Measurements from ENCODE around the gene ZBTB12. TPM values are rescaled to one million over a fixed set of nuclear protein-coding genes. Genes with fewer than 3 reads are reported as not detected.

ZBTB12 gene
- total and polyA plus RNA-seq, 2 of the 4 experiments (the other 2 are of a cell fraction): 2.0 to 8.5 TPM

DNA sequence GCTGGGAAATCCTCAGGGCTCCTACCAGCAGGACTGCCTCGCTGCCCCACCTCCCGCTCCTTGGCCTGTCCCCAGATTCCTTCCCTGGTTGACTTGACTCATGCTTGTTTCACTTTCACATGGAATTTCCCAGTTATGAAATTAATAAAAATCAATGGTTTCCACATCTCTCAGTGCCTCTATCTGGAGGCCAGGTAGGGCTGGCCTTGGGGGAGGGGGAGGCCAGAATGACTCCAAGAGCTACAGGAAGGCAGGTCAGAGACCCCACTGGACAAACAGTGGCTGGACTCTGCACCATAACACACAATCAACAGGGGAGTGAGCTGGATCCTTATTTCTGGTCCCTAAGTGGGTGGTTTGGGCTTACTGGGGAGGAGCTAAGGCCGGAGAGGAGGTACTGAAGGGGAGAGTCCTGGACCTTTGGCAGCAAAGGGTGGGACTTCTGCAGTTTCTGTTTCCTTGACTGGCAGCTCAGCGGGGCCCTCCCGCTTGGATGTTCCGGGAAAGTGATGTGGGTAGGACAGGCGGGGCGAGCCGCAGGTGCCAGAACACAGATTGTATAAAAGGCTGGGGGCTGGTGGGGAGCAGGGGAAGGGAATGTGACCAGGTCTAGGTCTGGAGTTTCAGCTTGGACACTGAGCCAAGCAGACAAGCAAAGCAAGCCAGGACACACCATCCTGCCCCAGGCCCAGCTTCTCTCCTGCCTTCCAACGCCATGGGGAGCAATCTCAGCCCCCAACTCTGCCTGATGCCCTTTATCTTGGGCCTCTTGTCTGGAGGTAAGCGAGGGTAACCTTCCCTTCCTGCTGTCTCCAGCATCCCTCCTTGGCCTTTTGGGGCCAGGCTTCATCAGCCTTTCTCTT lies 43.9 kb upstream of the ZBTB12 start, which contains the start of gene CFB (continued):
- TF ChIP-seq BHLHE40 (IDR thresholded peaks at IDR 0.05; ENCODE audit: low read depth, low read length) (no peak), POLR2A (IDR thresholded peaks at IDR 0.05; ENCODE audit: low read depth, low read length) (no peak), NFE2L2 (IDR thresholded peaks at IDR 0.05; ENCODE audit: low read depth, low read length) (no peak), MXI1 (IDR thresholded peaks at IDR 0.05; ENCODE audit: borderline replicate concordance, low read depth, low read length) (0 out of 2 replicates have a peak, but pooled peaks have one; percentile 26)

DNA sequence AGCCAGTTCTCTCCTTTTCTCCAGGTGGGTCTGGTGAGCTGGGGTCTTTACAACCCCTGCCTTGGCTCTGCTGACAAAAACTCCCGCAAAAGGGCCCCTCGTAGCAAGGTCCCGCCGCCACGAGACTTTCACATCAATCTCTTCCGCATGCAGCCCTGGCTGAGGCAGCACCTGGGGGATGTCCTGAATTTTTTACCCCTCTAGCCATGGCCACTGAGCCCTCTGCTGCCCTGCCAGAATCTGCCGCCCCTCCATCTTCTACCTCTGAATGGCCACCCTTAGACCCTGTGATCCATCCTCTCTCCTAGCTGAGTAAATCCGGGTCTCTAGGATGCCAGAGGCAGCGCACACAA lies 43.2 kb upstream of the ZBTB12 start:
- BruUV-seq (replicated peaks): no TSS peak
- Histone ChIP-seq H3K27me3 (ENCODE audit: control insufficient read depth, insufficient read depth, low read length) (no peaks in the 10 kb centered on the region), H2BK20ac (ENCODE audit: low read depth, low read length) (no peak overlapping the region), H3K9me3 (ENCODE audit: control insufficient read depth, insufficient read depth, low read length) (no peaks in the 10 kb centered on the region), H3K56ac (ENCODE audit: extremely low read depth, insufficient read depth, low read length) (no peak overlapping the region), H3K18ac (ENCODE audit: low read depth, low read length) (peak overlapping the region; percentile 16; the same call in 1 of the 2 replicates), H3K4me2 (ENCODE audit: low read depth, low read length) (peak overlapping the region; percentile 65; the same call in 1 of the 2 replicates), H4K5ac (ENCODE audit: low read depth, low read length) (peak overlapping the region; percentile 50), H4K8ac (ENCODE audit: low read depth in 2 of 2, low read length in 2 of 2) (peak overlapping the region; percentile 67 to 81; a peak in 3 of 4 replicates), H3K27ac (ENCODE audit: insufficient read depth, low read length) (peak overlapping the region; percentile 56; the same call in 1 of the 2 replicates), H2AK9ac (replicated peaks; ENCODE audit: low read depth, low read length, poor library complexity) (peak overlapping the region; percentile 90), H2BK5ac (ENCODE audit: low read depth, low read length, poor library complexity, severe bottlenecking) (peak overlapping the region; percentile 33), H3K36me3 (ENCODE audit: control insufficient read depth, insufficient read depth, low read length) (no peaks in the 10 kb centered on the region), H4K20me1 (ENCODE audit: insufficient read depth, low read length) (no peaks in the 10 kb centered on the region), H3K9ac (ENCODE audit: low read depth, low read length) (no peak overlapping the region), H3K23ac (ENCODE audit: low read depth, low read length) (no peak overlapping the region), H4K91ac (ENCODE audit: insufficient read depth, low read depth, low read length) (peak overlapping the region; percentile 31), H2BK120ac (ENCODE audit: low read depth, low read length) (peak overlapping the region; percentile 63), H3K14ac (replicated peaks; ENCODE audit: low read depth, low read length) (peak overlapping the region; percentile 57), H3K4ac (ENCODE audit: low read depth, low read length) (peak overlapping the region; percentile 89), H3K4me1 (ENCODE audit: control insufficient read depth, insufficient read depth, low read length) (peaks cover 25% of the 10 kb centered on the region), H2AK5ac (ENCODE audit: low read depth, low read length) (0 out of 2 replicates have a peak overlapping the region, but pooled peaks have one; percentile 14), H3K9me1 (ENCODE audit: insufficient read depth, low read length) (peaks cover 9% of the 10 kb centered on the region), H3K79me1 (ENCODE audit: low read depth in 1 of 2, low read length in 2 of 2) (no peaks in the 10 kb centered on the region), H2AFZ (replicated peaks; ENCODE audit: low read length, poor library complexity) (peak overlapping the region; percentile 94), H3K4me3 (ENCODE audit: insufficient read depth, low read depth, low read length) (no peak overlapping the region), H2BK15ac (ENCODE audit: low read depth, low read length) (no peak overlapping the region)
- TF ChIP-seq CHD1 (IDR thresholded peaks at IDR 0.05; ENCODE audit: low read depth, low read length): no peak
- no peak for TF ChIP-seq CEBPB (IDR thresholded peaks at IDR 0.05; ENCODE audit: low read depth, low read length)
- TF ChIP-seq RCOR1 (IDR thresholded peaks at IDR 0.05; ENCODE audit: insufficient replicate concordance, low read length): no peak
- TF ChIP-seq NFE2L2 (IDR thresholded peaks at IDR 0.05; ENCODE audit: low read depth, low read length): no peak
- TF ChIP-seq POLR2A (IDR thresholded peaks at IDR 0.05; ENCODE audit: low read depth, low read length): no peak
- no peak for TF ChIP-seq MAFK (IDR thresholded peaks at IDR 0.05; ENCODE audit: low read depth, low read length)
- TF ChIP-seq BHLHE40 (IDR thresholded peaks at IDR 0.05; ENCODE audit: low read depth, low read length): no peak
- TF ChIP-seq SMC3 (IDR thresholded peaks at IDR 0.05; ENCODE audit: low read depth, low read length): no peak
- intact Hi-C loops (cut with micrococcal nuclease) (no loop called here), in situ Hi-C loops (cut with MboI; ENCODE audit: low sequenced_read_pairs) (loop anchor here (5.0 to 10.0 kb wide), 2 partner anchors 33 to 260 kb away; partner anchors contain the start of gene LY6G5C), dilution Hi-C loops (cut with HindIII; ENCODE audit: low sequenced_read_pairs, unreplicated experiment) (no loop called here)
- 50% methylated on average over 1 of the region's 9 CpGs; no CpG with 5 or more reads in 1 of the 2 experiments for WGBS, 2 experiments (ENCODE audit: extremely low coverage in 2 of 2, insufficient read length in 1 of 2)
- CTCF ChIA-PET: interaction anchor here (1.0 kb wide), 1 partner anchor 82 kb away, joined by 3 read pairs; the partner anchor contains the start of gene NEU1
- POLR2A ChIA-PET (ENCODE audit: unreplicated experiment): interaction anchor here (0.9 kb wide), 1 partner anchor 46 kb away, joined by 3 read pairs; no protein-coding TSS in a partner anchor
- ATAC-seq (ENCODE audit: low read depth): no peak
- no peak for DNase-seq

All from IMR-90 (cell line).